GM10266 (cell line): Measurements from ENCODE around the gene IL6ST.

Experiments
- DNase-seq: peaks from one replicate; pipeline ENCODE4 v3.0.0; 2012; ENCODE audit errors: extremely low spot score
- CTCF ChIP-seq: IDR thresholded peaks from 2 replicates; pipeline ENCODE4 v1.5.1; 2012; ENCODE audit warnings: mild to moderate bottlenecking, low read depth; ENCODE audit not compliant: control insufficient read depth, insufficient read depth; ENCODE audit errors: missing control alignments

IL6ST gene

DNA sequence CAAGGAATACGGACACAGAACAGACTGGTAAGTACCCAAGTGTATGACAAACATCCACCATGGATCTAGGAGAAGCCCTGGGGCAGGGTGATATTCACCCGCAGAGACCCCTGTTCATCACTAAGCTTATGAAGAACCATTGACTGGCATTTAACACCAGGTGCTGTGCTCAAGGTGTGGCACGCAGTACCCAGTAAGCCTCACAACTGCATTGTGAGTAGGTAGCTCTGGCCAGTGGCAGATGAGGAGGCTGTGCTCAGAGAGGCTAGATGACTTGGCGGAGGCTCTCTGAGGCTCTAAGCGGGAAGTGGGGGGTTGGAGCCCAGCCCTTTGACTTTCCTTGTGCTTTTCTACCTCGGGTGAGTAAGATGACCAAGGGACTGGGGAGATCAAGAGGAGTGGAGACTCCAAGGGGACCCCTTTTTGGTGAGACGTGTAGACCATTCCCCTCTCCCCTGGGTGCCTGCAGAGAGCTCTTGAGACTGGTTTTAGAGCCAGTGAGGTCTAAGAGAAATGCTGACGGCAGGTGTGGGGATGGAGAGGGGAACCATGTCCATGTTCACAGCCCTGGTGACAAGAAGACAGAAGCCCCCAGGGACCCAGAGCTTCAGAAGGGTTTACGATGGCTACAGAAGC is 70.8 kb downstream of the IL6ST start:
- no peak for TF ChIP-seq CTCF

DNA sequence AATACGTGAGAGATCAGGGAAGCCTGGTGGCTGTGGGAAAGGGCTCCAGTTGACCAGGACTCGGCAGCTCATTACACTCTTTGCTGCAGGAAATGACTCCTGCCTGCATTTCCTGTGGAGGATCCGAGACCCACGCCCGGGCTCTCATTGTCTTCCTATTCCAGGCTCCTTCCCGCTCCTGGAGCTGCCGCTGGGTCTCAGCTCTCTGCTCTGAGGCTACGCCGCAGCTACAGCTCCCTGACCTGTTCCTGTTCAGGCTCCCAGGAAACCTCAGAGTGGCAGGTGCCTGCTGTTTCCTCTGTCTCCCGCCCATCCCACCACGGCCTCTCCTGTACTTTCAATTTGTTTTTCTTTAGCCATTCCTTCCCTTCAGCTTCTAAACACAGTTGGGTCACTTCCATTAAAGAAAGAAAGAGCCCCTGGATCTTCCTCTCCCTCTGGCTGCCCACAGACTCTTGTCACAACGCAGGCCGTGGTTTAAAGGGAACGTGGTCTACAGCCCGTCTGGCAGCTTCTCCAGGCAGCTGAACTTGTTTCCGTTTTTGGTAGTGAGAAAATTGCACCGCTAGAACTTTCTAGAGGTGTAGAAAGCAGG is 71.5 kb downstream of the IL6ST start:
- TF ChIP-seq CTCF: no peak
- no peak for DNase-seq

More for the DNA sequence above, 70.8 kb downstream of the IL6ST start:
- DNase-seq: no peak

GRCh38 chr5:55921617-55922016 is 73.1 kb downstream of the IL6ST start:
- TF ChIP-seq CTCF: no peak
- DNase-seq: no peak

DNA sequence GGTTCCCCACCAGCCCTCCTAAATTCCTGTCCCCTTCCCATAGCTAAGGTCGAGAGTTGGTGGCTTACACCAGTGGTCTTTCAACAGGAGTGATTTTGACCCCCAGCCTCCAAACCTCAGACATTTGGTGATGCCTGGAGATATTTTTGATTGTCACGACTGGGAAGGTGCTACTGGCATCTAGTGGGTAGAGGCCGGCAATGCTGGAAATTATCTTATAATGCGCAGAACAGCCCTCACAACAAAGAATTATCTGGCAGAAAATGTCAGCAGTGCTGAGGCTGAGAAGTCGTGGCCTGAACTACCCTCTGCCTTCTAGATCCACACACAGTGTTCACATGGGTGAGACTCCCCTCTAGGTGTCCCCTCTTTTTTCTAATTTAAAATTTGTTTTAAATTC is 74.0 kb downstream of the IL6ST start:
- DNase-seq: no peak
- peak; percentile 21 for TF ChIP-seq CTCF

- no peak for DNase-seq
These were observed 75.1 kb downstream of the IL6ST start for GRCh38 chr5:55919625-55920024.

GRCh38 chr5:55918087-55919035 is 76.4 kb downstream of the IL6ST start:
- DNase-seq: no peak
- no peak for TF ChIP-seq CTCF

More at GRCh38 chr5:55919625-55920024, 75.1 kb downstream of the IL6ST start:
- no peak for TF ChIP-seq CTCF

DNA sequence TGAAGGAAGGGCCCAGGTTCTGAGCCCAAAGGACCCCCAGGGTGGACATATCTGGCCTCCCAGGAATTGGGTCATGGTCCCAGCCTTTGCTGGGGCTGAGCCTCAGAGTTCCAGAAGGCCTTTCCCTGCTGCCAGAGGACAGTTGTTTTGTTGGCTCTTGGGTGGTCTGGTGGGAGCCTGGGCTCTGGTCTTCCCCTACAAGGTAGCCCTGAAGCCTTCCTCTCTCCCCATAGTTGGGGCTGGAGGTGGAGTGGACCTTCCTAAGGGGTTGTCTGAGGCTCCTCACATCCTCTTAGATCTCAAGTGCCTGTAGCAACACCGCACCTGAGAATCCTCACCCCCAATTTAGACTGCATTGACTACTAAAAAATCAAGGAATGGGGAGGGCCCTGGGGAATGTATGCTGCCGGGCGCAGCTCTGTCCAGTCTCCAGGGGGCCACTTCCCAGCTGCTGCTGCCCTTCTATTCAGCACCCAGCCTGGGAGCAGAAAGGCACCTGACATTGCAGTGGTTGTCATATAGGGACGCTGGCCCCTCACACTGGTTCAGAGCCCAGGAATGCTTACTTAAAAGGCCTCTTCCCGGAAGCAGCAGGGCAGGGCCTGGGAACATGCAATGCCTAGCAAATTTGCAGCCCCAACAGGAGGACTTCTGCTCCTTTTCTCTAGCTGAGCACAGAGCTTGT is 77.2 kb downstream of the IL6ST start:
- no peak for DNase-seq
- no peak for TF ChIP-seq CTCF
